ENCODE measurements around the gene DHX58.

The DHX58 gene

DNA sequence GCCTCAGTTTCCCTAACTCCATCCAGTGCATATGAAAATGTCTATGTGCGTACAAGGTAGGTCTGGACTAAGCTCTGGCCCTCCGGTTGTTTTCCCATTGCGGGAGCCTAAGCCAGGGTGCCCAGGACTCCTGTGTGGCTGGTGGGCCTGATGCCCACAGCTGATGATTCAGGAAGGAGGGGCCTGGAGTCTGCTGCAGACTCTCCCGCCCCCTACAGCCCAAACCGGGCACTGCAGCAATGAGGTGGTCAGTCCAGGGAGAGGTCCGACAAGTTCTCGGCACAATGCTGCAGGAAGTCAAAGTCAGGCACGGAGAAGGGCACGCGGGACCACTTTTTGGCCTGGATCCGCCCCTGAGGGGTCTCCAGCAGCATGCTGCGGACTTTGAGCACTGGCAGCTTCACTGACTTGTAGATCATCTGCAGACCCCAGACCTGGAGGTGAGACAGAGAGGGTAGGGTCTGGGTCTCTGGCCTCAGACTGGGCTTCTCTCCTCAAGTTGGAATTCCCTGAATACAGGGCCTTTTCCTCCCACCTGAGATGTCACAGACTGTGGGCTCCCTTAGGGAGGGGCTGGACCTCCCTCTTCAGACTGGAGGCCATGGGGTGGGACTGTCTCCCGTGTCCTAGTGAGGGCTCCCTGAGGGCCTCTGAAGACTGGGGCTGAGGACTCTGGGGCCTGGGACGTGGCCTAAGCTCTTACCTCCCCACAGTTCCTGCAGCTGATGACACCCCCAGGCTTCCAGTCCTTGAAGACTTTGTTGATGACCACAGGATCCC is 10.8 kb downstream of the DHX58 start:
- H3K4me3 ChIP-seq (ENCODE audit: control insufficient read depth, low read depth, low read length): no peak overlapping the region
- TF ChIP-seq, protein P1, sequence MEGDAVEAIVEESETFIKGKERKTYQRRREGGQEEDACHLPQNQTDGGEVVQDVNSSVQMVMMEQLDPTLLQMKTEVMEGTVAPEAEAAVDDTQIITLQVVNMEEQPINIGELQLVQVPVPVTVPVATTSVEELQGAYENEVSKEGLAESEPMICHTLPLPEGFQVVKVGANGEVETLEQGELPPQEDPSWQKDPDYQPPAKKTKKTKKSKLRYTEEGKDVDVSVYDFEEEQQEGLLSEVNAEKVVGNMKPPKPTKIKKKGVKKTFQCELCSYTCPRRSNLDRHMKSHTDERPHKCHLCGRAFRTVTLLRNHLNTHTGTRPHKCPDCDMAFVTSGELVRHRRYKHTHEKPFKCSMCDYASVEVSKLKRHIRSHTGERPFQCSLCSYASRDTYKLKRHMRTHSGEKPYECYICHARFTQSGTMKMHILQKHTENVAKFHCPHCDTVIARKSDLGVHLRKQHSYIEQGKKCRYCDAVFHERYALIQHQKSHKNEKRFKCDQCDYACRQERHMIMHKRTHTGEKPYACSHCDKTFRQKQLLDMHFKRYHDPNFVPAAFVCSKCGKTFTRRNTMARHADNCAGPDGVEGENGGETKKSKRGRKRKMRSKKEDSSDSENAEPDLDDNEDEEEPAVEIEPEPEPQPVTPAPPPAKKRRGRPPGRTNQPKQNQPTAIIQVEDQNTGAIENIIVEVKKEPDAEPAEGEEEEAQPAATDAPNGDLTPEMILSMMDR (conservative IDR thresholded peaks at IDR 0.05; ENCODE audit: control insufficient read depth, insufficient read depth, low read depth, low read length): peak; percentile 95
- peak; percentile 69 for DNase-seq (ENCODE audit: low read depth)

DNA sequence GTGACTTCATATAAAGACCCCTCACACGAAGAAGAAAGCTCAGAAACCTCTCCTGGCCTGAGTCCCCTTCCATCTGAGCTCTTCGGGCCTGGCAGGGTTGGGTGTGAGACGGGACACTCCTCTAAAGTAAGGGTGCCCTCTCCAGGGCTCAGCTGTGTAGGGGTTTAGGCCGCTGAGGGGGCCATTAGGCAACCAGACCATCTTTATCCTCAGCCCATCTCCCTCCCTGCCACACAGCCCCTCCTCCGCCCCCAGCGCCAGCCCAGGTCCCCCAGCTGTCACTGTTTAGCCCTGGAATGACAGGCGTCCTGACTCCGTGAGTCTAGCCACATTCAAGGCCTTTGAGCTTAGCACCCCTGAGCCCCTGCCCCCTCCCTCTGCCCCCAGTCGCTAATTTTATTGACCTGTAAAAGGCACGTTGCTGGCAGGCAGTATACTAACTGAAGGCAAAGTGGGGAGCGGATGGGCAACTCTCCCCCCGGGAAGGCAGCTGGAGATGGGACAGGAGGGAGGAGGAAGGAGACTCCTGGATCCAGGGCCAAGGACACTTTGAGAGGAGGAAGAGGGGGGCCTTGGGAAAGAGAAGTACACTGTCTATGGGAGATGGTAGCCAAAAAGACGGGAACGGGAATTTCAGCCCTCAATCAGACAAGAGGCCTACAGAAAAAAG is 13.6 kb downstream of the DHX58 start:
- no peak for DNase-seq (ENCODE audit: low read depth)
- TF ChIP-seq, protein P1 (conservative IDR thresholded peaks at IDR 0.05; ENCODE audit: control insufficient read depth, insufficient read depth, low read depth, low read length): no peak
- no peak overlapping the region for H3K4me3 ChIP-seq (ENCODE audit: control insufficient read depth, low read depth, low read length)

DNA sequence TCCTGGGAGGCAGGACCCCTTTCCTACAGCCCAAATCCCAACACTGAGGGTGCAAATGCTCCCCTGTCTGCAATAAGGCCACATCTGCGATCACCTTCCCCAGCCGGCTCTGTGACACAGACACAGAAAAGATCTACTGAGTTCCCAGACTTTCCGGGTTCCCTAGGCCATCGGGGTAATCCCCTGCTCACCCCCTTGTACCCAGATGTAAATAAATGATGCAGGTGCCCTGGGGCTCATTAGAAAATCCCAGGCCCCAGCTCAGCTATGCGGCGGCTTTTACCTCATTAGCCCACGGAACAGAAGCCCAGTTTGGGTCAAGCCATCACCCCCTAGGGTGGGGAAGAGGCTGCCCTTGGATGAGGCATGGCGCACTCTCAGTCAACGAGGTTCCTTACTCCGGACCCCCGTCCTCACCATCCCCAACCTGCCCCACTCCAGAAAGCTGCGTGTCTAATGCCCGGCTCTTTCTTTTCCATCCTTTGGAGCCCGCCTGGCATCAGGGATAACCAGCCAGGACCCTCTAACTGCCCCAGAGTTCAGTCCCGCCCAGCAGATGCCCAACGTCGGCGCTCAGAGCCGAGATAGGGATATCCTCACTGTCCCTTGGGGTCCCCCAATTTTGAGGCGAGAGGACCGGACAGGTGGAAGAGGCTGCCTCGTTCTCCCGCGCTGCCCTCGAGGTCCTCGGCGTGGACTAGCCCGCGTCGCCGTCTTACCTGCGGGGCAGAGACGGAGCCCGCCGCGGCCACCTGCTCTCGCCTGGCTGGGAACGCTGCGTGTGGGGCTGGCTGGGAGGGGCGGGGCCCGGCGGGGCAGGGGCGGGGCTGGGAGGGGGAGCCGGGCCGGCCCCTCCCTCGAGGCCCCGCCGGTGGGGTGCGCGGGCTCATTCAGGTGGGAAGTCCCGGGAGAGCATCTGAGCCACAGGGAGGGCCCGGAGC is 14.6 kb downstream of the DHX58 start, which contains the start of gene ZNF385C:
TSS of gene ZNF385C (minus strand) at position 783 of the 941 bp plus-strand sequence. CDS start 35,417 bp downstream, outside the sequence.
- no peak for DNase-seq (ENCODE audit: low read depth)
- TF ChIP-seq, protein P1 (conservative IDR thresholded peaks at IDR 0.05; ENCODE audit: control insufficient read depth, insufficient read depth, low read depth, low read length): no peak
- H3K4me3 ChIP-seq (ENCODE audit: control insufficient read depth, low read depth, low read length): no peak within 1 kb of the TSS

DNA sequence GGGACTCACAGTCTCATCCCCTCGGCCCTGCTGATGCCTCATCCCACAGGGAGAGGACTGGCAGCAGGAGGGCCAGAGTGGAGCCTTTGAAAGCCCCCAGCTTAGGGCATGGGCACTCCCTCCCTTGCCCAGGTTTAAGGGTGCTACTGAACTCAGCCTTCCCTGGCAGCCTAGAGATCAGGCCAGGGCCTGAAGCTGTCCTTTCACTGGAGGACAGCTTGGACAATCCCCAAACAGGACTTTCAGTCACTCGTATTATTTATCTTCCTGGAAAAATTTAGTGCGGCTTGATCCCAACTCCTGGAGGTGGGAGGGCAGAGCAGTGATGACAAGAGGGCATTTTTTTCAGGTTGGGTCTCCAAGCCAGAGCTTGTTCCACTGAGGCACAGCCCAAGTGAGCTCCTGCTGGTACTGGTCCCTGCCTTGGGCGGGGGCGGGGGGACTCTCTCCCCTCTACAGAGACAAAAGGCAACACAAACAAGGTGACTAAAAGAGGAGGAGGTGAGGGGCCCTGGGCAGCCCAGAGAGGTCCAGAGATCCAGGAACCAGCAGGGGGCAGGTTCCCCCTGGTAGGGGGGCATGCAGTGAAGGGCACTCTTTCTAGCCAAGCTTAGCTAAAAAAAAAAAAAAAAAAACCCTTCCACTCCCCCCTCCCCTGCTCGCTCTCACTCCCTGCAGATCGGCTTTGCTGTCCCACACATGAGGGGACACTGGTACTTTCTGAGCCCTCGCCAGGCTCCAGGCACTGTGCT is 16.0 kb downstream of the DHX58 start:
- no peak overlapping the region for H3K4me3 ChIP-seq (ENCODE audit: control insufficient read depth, low read depth, low read length)
- no peak for DNase-seq (ENCODE audit: low read depth)
- TF ChIP-seq, protein P1 (conservative IDR thresholded peaks at IDR 0.05; ENCODE audit: control insufficient read depth, insufficient read depth, low read depth, low read length): no peak

DNA sequence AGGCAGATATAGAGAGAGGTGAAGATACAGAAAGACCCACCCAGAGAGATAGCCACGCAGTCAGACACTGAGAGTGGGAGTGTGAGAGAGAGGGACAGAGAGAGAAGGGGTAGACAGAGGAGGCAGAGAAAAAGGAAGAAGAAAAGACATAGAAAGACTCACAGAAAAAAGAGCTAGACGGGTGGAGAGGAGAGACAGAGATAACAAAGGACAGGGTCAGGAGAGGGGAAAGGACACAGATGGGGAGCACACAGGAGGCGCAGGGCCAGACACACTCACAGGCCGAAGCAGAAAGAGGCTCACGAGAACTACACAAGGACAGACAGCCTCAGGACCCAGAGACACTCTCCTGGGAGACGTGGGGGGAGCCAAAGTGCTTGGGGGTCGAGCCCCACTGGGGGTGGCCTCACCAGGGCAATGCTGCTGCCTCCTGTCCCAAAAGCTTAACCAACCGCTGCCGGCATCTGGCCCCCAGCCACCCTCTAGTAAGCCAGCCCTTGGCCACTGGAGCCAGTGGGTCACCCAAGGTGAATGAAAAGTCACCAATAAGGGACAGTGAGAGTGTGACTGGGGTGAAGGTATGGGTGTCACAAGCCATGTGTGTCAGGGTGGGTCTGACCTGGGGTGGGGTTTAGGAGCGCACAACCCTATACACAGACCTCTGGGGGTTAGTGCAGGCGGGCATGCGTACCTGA is 18.0 kb downstream of the DHX58 start:
- no peak for DNase-seq (ENCODE audit: low read depth)
- no peak overlapping the region for H3K4me3 ChIP-seq (ENCODE audit: control insufficient read depth, low read depth, low read length)
- TF ChIP-seq, protein P1 (conservative IDR thresholded peaks at IDR 0.05; ENCODE audit: control insufficient read depth, insufficient read depth, low read depth, low read length): no peak
